Fibroblast of mammary gland (primary cell): ENCODE data around the gene NKX6-2.

Source experiments
- DNase-seq: peaks from one replicate; pipeline ENCODE4 v3.0.0-alpha.2; 2010; ENCODE audit warnings: low read depth
- H3K4me3 ChIP-seq: 2 replicates; pipeline ENCODE4 v1.5.1; 2011; ENCODE audit warnings: low read depth, mild to moderate bottlenecking, low read length, moderate library complexity; ENCODE audit not compliant: control insufficient read depth
- TF ChIP-seq, protein P1 (sequence below): conservative IDR thresholded peaks from 2 replicates; pipeline ENCODE4 v1.5.1; 2011; ENCODE audit warnings: low read depth, low read length, inconsistent platforms; ENCODE audit not compliant: control insufficient read depth, insufficient read depth

The NKX6-2 gene

DNA sequence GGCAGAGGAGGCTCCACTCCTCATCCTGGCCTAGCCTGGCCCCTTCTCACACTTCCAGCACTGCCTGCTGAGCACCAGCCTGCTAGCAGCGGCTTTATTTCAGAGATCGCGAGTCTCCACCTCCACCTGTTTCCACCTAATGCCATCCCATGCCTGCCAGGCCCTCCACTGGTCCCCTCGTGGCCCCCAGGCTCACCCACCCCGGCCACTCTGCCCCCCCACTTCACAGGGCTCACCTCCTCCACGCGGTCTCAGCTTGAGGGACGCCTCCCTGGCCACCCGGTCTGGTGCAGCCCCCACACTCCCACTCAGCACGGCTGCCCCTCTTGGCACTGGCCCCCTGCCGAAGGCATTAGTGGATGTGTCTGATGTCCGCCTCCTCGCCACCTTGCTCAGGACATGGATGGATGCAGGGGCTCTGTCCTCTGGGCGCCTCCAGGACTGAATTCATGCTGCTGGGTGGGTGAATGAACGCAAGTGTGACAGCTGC is 3.8 kb upstream of the NKX6-2 start:
- H3K4me3 ChIP-seq: no peak overlapping the region
- TF ChIP-seq, protein P1, sequence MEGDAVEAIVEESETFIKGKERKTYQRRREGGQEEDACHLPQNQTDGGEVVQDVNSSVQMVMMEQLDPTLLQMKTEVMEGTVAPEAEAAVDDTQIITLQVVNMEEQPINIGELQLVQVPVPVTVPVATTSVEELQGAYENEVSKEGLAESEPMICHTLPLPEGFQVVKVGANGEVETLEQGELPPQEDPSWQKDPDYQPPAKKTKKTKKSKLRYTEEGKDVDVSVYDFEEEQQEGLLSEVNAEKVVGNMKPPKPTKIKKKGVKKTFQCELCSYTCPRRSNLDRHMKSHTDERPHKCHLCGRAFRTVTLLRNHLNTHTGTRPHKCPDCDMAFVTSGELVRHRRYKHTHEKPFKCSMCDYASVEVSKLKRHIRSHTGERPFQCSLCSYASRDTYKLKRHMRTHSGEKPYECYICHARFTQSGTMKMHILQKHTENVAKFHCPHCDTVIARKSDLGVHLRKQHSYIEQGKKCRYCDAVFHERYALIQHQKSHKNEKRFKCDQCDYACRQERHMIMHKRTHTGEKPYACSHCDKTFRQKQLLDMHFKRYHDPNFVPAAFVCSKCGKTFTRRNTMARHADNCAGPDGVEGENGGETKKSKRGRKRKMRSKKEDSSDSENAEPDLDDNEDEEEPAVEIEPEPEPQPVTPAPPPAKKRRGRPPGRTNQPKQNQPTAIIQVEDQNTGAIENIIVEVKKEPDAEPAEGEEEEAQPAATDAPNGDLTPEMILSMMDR: no peak

DNA sequence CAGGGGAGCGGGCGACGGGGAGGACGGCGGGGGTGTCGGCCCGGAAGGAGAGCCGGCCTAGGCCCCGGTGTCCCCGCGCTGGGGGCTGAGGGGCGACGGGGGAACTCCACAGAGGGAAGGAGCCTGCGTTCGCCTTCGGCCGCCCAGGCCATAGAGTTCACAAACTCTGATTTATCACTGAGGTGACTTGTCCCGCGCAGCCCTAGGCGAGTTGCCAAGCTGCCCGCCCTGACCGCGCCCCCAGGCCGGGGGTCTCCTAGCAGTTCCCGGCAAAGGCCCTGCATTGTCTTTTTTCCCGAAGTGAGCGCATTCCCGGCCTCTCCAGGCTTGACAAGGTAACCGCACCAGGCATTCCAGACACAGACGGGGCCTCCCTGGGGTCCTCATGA is 2.9 kb upstream of the NKX6-2 start:
- no peak overlapping the region for H3K4me3 ChIP-seq
- TF ChIP-seq, protein P1: no peak
- DNase-seq: no peak

More for the DNA sequence above, 3.8 kb upstream of the NKX6-2 start:
- no peak for DNase-seq

DNA sequence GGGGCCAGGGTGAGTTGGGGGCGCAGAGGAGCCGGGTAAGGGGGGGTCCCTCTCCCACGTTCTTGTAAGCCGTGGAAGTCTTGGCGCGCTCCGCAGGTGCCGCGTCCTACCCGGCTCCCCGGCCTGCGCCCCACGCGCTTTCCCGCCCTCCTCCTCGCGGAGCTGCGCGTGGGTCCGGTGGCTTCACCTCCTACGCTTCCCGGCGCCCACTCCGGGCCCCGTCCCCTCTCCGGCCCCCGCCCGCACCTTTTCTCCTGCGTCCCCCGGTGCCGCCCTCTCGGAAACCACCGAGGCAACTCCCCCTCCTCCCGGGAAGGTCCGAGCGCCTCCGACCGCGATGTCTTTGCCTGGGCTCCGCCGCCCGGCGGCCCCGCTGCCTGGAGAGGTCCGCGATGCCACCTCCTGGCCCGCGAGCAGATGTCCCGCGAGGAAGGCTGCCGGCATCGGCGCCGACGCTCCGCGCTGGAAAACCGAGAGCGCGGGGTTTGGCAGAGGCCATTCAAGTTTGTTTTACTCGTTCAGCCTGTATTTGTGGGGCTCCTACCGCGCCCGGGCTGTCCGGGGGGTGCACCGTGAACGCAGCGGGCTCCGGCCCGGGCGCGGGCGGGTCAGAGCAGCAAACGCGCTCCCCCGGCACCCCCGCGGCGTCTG is 2.4 kb upstream of the NKX6-2 start:
- peak; percentile 21 for DNase-seq
- TF ChIP-seq, protein P1: no peak
- no peak overlapping the region for H3K4me3 ChIP-seq

DNA sequence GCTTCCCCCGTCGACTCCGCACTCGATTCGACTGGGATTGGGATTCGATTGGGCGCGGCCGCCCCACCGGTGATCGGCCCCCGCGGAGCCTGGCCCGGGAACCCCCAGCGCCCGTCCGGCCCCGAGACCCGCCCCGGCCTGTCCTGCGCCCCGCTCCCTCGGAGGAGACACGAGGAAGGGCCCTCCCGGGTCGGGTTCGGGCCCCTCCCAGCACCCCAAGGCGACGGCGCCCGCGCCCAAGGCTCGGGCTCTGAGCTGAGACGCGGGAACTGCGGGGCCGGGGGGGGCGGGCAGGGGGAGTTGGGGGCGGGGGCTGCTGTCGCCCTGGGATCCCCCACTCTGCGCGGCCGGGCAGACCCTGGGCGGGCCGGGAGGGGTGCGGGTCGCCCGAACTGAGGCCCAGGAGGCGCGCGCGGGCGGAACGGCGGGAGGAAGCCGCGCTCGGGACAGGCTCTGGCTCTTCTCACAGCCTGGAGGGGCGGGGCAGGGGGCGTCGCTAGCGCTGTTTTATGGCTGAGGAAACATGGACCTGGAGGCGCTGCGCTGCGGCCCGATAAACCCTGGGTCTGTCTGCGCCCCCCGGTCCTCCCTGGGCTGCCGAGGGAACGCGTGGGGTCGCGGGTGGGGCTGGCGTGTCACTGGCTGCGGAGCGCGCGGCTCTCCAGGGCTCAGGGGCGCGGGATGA is 1.7 kb upstream of the NKX6-2 start:
- TF ChIP-seq, protein P1: no peak
- H3K4me3 ChIP-seq: no peak overlapping the region
- DNase-seq: no peak

DNA sequence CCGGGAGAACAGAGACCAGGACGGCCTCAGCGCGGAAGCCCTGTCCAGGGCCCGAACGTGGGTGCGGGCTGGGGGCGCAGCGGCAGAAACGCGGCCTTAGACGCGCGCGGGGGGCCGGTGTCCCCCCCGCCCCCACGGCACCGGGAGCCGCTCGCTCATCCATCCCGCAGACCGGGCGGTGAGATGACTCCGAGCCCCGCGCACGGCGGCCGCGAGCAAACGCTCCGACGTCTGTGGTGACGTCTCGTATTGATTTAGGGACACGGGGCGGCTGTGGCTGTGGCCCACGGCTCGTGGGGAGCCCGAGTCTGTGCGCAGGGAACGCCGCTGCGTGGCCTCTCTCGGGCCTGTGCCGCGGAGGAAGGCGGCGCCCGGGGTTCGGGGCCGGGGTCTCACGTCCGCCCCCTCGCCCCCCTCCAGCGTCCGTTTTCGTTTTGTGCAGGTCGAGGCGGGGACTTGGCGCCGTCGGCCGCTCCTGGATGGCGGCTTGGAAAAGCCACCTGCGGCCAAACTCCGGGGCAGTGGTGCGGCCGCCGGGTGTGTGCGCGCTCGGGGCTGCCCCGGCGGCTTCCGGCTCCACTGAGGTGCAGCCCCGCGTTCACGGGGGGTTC is 1.0 kb upstream of the NKX6-2 start:
- TF ChIP-seq, protein P1: no peak
- no peak overlapping the region for H3K4me3 ChIP-seq
- no peak for DNase-seq

DNA sequence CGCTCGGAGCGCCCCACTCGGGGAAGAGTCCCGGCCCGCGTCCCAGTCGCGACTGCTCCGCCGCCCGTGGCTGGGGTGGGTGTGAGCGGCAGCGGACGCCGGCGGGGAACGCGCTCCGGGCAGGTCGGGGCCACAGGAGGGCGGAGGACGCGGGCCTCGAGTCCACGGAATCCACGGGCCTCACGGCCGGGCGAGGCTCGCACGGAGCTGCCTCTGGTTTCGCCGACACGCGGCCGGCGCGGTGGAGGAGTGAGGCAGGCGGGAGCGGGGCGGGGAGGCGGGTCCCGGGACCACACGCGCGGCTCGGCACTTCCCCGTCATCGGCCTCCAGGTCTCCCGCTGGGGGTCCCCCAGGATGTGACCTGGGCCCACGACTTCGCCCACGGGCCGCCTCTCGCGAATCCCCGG is 533 bp upstream of the NKX6-2 start:
- DNase-seq: no peak
- H3K4me3 ChIP-seq: no peak overlapping the region

More for the DNA sequence above, 533 bp upstream of the NKX6-2 start:
- TF ChIP-seq, protein P1: no peak
